ENCODE results near the gene GTF2A1. TPM values are rescaled to one million over a fixed set of nuclear protein-coding genes. Genes with fewer than 3 reads are reported as not detected.

Gene GTF2A1
- total RNA-seq, 1 donor from 2014 or later, result 42.0 TPM

DNA sequence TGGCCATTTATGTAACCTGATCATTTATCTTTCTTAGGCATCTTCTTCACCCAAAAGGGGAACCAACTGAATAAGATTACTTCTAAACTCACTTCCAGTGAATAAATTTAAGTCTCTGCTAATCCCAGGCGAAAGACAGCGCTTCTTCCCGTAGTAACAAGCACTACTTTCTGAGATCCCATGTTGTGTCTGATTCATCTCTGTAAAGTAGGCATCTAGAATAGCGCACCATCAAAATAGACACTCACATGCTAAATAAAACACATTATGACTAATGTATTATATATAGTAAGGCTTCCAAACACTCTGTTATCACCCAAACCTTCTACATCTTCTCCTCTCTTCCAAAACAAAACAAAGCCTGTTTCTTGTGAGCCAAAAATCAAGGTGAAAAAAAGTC lies 15.1 kb downstream of the GTF2A1 start:
- TF ChIP-seq, protein P1, sequence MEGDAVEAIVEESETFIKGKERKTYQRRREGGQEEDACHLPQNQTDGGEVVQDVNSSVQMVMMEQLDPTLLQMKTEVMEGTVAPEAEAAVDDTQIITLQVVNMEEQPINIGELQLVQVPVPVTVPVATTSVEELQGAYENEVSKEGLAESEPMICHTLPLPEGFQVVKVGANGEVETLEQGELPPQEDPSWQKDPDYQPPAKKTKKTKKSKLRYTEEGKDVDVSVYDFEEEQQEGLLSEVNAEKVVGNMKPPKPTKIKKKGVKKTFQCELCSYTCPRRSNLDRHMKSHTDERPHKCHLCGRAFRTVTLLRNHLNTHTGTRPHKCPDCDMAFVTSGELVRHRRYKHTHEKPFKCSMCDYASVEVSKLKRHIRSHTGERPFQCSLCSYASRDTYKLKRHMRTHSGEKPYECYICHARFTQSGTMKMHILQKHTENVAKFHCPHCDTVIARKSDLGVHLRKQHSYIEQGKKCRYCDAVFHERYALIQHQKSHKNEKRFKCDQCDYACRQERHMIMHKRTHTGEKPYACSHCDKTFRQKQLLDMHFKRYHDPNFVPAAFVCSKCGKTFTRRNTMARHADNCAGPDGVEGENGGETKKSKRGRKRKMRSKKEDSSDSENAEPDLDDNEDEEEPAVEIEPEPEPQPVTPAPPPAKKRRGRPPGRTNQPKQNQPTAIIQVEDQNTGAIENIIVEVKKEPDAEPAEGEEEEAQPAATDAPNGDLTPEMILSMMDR (conservative IDR thresholded peaks at IDR 0.05), result no peak

DNA sequence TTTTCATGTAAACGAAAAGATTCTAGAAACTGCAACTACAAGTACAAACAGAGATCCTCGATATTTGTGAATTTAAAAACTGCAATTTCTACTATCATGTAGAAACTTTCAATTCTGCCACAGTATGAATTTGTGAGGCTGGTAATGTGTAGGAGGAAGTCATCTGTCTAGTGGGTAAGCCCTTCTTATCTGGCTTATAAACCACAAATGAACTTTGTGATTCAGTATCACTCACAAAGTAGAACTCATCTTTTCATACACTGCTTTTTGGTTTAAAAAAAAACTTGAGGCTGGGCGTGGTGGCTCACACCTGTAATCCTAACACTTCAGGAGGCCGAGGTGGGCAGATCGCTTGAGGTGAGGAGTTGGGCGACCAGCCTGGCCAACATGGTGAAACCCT lies 20.7 kb downstream of the GTF2A1 start:
- Mint-ChIP-seq H3K9me3 (no peaks in the 10 kb centered on the region), H3K4me3 (no peak overlapping the region), H3K4me1 (no peaks in the 10 kb centered on the region), H3K36me3 (ENCODE audit: low read depth) (peaks cover 5% of the 10 kb centered on the region), H3K27ac (ENCODE audit: unreplicated experiment) (no peak overlapping the region), H3K27me3 (ENCODE audit: low read depth) (no peaks in the 10 kb centered on the region)
- TF ChIP-seq, protein P1 (conservative IDR thresholded peaks at IDR 0.05), result no peak
- DNase-seq (ENCODE audit: low read depth, low spot score), result no peak

More for the DNA sequence above, 15.1 kb downstream of the GTF2A1 start:
- Mint-ChIP-seq H3K36me3 (ENCODE audit: low read depth) (peaks cover 29% of the 10 kb centered on the region), H3K4me3 (no peak overlapping the region), H3K9me3 (no peaks in the 10 kb centered on the region), H3K4me1 (peaks cover 10% of the 10 kb centered on the region), H3K27me3 (ENCODE audit: low read depth) (no peaks in the 10 kb centered on the region), H3K27ac (ENCODE audit: unreplicated experiment) (no peak overlapping the region)
- DNase-seq (ENCODE audit: low read depth, low spot score), result no peak

DNA sequence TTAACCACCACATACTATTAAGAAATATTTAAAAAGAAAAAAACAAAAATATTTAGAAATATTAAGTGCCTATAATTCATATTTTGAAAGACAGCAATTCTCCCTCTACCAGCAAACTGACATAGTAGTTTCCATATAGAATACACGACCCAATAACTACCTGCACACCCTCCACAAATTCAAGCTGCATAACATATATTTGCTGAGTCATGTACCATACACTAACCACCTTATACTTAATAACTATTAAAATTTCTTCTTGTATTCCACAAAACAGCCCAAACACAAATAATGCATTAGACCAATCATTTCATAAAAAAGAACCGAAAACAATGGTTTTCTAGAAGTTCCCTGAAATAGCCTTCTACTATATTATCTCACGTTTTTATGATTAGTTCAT lies 21.7 kb downstream of the GTF2A1 start:
- no peak overlapping the region for H3K27ac Mint-ChIP-seq (ENCODE audit: unreplicated experiment)
- no peak for DNase-seq (ENCODE audit: low read depth, low spot score)
- H3K36me3 Mint-ChIP-seq (ENCODE audit: low read depth), result peaks cover 10% of the 10 kb centered on the region
- H3K4me1 Mint-ChIP-seq, result no peaks in the 10 kb centered on the region
- TF ChIP-seq, protein P1 (conservative IDR thresholded peaks at IDR 0.05), result no peak
- no peaks in the 10 kb centered on the region for H3K27me3 Mint-ChIP-seq (ENCODE audit: low read depth)
- H3K4me3 Mint-ChIP-seq, result no peak overlapping the region
- no peaks in the 10 kb centered on the region for H3K9me3 Mint-ChIP-seq

DNA sequence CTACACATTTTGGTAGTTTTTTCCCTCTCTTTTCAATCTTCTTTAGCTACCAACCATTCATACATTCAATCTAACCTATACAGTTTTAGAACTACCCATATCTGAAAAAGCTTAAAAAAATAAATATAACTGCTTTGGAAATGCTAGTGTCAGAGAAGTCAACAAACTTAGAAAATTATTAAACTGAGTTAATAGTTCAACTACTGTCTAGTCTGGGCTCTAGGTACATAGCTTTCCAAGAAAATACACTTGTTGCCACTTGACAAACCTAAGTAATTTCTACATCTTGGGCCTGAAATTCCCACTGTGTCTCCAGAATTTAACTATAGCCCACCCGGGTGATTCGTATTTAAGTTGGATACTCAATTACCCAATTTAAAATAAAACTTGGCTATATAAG lies 22.1 kb downstream of the GTF2A1 start:
- Mint-ChIP-seq H3K36me3 (ENCODE audit: low read depth) (peaks cover 12% of the 10 kb centered on the region), H3K4me1 (no peaks in the 10 kb centered on the region), H3K9me3 (no peaks in the 10 kb centered on the region), H3K4me3 (no peak overlapping the region), H3K27me3 (ENCODE audit: low read depth) (no peaks in the 10 kb centered on the region), H3K27ac (ENCODE audit: unreplicated experiment) (no peak overlapping the region)
- no peak for DNase-seq (ENCODE audit: low read depth, low spot score)
- TF ChIP-seq, protein P1 (conservative IDR thresholded peaks at IDR 0.05), result no peak

DNA sequence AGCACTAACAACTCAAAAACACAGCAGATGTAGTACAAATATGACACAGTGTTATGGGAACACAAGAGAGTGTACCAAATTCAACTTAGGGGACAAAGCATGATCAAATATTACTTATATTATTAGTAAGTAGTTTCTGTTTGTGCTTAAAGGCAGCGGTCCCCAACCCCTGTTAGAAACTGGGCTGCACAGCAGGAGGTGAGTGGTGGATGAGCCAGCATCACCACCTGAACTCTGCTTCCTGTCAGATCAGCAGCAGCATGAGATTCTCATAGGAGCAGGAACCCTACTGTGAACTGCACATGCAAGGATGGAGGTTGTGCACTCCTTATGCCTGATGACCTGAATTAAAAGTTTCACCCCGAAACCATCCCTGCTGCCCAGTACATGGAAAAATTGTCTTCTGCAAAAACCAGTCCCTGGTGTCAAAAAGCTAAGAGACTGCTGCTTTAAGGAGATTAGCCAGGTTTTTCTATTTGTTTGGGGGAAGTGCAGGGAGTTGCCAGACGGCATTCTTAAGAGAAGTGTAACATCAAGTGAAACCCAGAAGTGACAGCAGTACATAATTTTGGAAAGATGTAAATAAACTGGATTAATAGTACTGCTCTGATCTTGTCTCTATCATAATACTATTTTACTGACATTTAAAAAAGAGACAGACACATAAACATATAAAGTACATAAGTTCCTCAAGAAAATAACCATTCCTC lies 26.7 kb downstream of the GTF2A1 start:
- no peak overlapping the region for H3K27ac Mint-ChIP-seq (ENCODE audit: unreplicated experiment)

More for the DNA sequence above, 26.7 kb downstream of the GTF2A1 start:
- no peaks in the 10 kb centered on the region for H3K4me1 Mint-ChIP-seq
- H3K27me3 Mint-ChIP-seq (ENCODE audit: low read depth), result no peaks in the 10 kb centered on the region
- peaks cover 20% of the 10 kb centered on the region for H3K36me3 Mint-ChIP-seq (ENCODE audit: low read depth)
- DNase-seq (ENCODE audit: low read depth, low spot score), result no peak
- TF ChIP-seq, protein P1 (conservative IDR thresholded peaks at IDR 0.05), result no peak
- H3K9me3 Mint-ChIP-seq, result no peaks in the 10 kb centered on the region
- H3K4me3 Mint-ChIP-seq, result no peak overlapping the region

All from neural crest cell (in vitro differentiated cells).